OCI-LY7 (cell line): ENCODE measurements around the gene TRIP10. TPM values are rescaled to one million over a fixed set of nuclear protein-coding genes. Genes with fewer than 3 reads are reported as not detected.
A peak's percentile ranks its signal among the peaks of the same experiment; 100 is the strongest.

Source experiments
- BruUV-seq: library from RNA; stranded (reverse); fragments of 400-500 nt; replicated peaks from 2 replicates; lab custom pipeline; 2021; lab: Mats Ljungman, UMichigan
- CTCF ChIA-PET: fragments of 300-600 bp; sonication (Branson Sonifier 250); formaldehyde crosslinking; loops from one replicate; lab custom pipeline; 2022; ENCODE audit warnings: antibody characterized with exemption; ENCODE audit not compliant: unreplicated experiment; lab: Charles Lee
- POLR2A ChIA-PET: fragments of 300-600 bp; sonication (Branson Sonifier 250); formaldehyde crosslinking; loops from one replicate; lab custom pipeline; 2022; ENCODE audit warnings: antibody characterized with exemption; lab: Charles Lee
- DNase-seq: peaks from one replicate; pipeline ENCODE4 v3.0.0-alpha.2; 2015; ENCODE audit warnings: low spot score
- H2AFZ ChIP-seq: fragments of 200-600 bp; sonication (generic), shearing (Covaris generic); 2 replicates; pipeline ENCODE4 v1.6.1; 2014; ENCODE audit warnings: mild to moderate bottlenecking, antibody characterized with exemption, low read length, moderate library complexity
- H3K27ac ChIP-seq: fragments of 200-600 bp; sonication (generic); 2 replicates; pipeline ENCODE4 v1.5.1; 2014; ENCODE audit warnings: mixed run types, low read depth, mild to moderate bottlenecking, moderate library complexity, low read length, inconsistent platforms; ENCODE audit not compliant: poor library complexity, severe bottlenecking
- H3K36me3 ChIP-seq: fragments of 200-600 bp; sonication (generic); 2 replicates; pipeline ENCODE4 v1.6.1; 2014; ENCODE audit warnings: mild to moderate bottlenecking, antibody characterized with exemption, low read length, moderate library complexity, mixed read lengths; ENCODE audit not compliant: insufficient read depth
- H3K4me1 ChIP-seq: fragments of 200-600 bp; sonication (generic); 2 replicates; pipeline ENCODE4 v1.5.1; 2014; ENCODE audit warnings: mild to moderate bottlenecking, low read length; ENCODE audit not compliant: insufficient read depth, poor library complexity, severe bottlenecking
- H3K4me2 ChIP-seq: fragments of 200-600 bp; sonication (generic); 2 replicates; pipeline ENCODE4 v1.6.1; 2014; ENCODE audit warnings: mild to moderate bottlenecking, low read length
- H3K4me3 ChIP-seq: fragments of 200-600 bp; sonication (generic); 2 replicates; pipeline ENCODE4 v1.5.1; 2014; ENCODE audit warnings: mild to moderate bottlenecking, low read depth, low read length; ENCODE audit not compliant: poor library complexity, severe bottlenecking
- H3K79me2 ChIP-seq: fragments of 200-600 bp; sonication (generic); 2 replicates; pipeline ENCODE4 v1.6.1; 2016; ENCODE audit warnings: low read depth, mild to moderate bottlenecking, low read length, moderate library complexity, mixed read lengths; ENCODE audit not compliant: insufficient read depth
- H3K9me2 ChIP-seq: fragments of 200-600 bp; sonication (generic); 2 replicates; pipeline ENCODE4 v1.6.1; 2016; ENCODE audit warnings: mild to moderate bottlenecking, low read length, mixed read lengths; ENCODE audit not compliant: insufficient read depth
- H3K9me3 ChIP-seq: fragments of 200-600 bp; sonication (generic); 2 replicates; pipeline ENCODE4 v1.6.1; 2014; ENCODE audit warnings: mild to moderate bottlenecking, mixed run types, low read length, mixed read lengths
- H4K20me1 ChIP-seq: fragments of 200-600 bp; sonication (generic); 2 replicates; pipeline ENCODE4 v1.6.1; 2014; ENCODE audit warnings: mild to moderate bottlenecking, antibody characterized with exemption, low read length, moderate library complexity, mixed read lengths; ENCODE audit not compliant: insufficient read depth
- EZH2phosphoT487 ChIP-seq: fragments of 200-600 bp; sonication (generic); IDR thresholded peaks from 2 replicates; pipeline ENCODE4 v1.6.1; 2018; ENCODE audit warnings: low read depth, borderline replicate concordance, mild to moderate bottlenecking, mixed run types, antibody characterized with exemption, low read length, moderate library complexity, mixed read lengths
- intact Hi-C: fragments of 100-400 bp; cut with micrococcal nuclease; formaldehyde crosslinking; loops from one replicate; pipeline ENCODE4 v1.10.0; 2022; ENCODE audit not compliant: unreplicated experiment
- total RNA-seq, 2 experiments: library from RNA; depleted of rRNA in 1 of 2; stranded (reverse); fragments of >200 nt in 1 of 2; shearing (Covaris generic) in 1 of 2; gene quantifications; 2 replicates each; pipeline ENCODE4 v1.2.3, GENCODE V29; 2014 to 2022
- TF ChIP-seq, protein P1 (sequence below): fragments of 200-600 bp; sonication (generic); conservative IDR thresholded peaks from 2 replicates; pipeline ENCODE4 v1.5.1; 2014; ENCODE audit warnings: mild to moderate bottlenecking, antibody characterized with exemption, low read length, moderate library complexity, mixed read lengths

Gene TRIP10
- total RNA-seq, 2 experiments from 2014 or later, result 16.1 to 19.9 TPM

DNA sequence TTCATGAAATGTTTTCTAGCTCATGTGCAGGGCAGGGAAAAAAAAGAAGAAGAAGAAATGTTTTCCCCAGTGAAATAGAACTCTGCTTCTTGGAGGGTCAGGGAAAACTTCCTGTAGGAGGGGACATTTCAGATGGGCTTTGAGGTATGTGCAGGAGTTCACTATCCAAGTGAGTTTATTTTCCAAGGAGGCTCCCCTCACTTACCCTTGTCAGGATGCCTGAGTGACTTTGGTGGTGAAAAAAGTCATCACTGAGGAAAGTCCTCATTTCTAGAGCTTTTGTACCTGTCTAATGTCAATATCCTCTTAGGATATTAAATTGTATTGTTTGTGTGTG is 18.4 kb upstream of the TRIP10 start:
- H2AFZ ChIP-seq, result peak overlapping the region; percentile 96
- no TSS peak for BruUV-seq
- DNase-seq, result no peak
- peak overlapping the region; percentile 43 for H3K4me3 ChIP-seq
- intact Hi-C loops, result no loop called here
- no peaks in the 10 kb centered on the region for H3K9me2 ChIP-seq
- TF ChIP-seq, protein P1, sequence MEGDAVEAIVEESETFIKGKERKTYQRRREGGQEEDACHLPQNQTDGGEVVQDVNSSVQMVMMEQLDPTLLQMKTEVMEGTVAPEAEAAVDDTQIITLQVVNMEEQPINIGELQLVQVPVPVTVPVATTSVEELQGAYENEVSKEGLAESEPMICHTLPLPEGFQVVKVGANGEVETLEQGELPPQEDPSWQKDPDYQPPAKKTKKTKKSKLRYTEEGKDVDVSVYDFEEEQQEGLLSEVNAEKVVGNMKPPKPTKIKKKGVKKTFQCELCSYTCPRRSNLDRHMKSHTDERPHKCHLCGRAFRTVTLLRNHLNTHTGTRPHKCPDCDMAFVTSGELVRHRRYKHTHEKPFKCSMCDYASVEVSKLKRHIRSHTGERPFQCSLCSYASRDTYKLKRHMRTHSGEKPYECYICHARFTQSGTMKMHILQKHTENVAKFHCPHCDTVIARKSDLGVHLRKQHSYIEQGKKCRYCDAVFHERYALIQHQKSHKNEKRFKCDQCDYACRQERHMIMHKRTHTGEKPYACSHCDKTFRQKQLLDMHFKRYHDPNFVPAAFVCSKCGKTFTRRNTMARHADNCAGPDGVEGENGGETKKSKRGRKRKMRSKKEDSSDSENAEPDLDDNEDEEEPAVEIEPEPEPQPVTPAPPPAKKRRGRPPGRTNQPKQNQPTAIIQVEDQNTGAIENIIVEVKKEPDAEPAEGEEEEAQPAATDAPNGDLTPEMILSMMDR, result no peak
- TF ChIP-seq EZH2phosphoT487, result no peak
- H4K20me1 ChIP-seq, result no peaks in the 10 kb centered on the region
- H3K79me2 ChIP-seq, result no peaks in the 10 kb centered on the region
- peaks cover 60% of the 10 kb centered on the region for H3K4me1 ChIP-seq
- H3K4me2 ChIP-seq, result peak overlapping the region; percentile 73
- no peaks in the 10 kb centered on the region for H3K36me3 ChIP-seq
- H3K27ac ChIP-seq, result peak overlapping the region; percentile 66
- CTCF ChIA-PET, result no interaction called here
- POLR2A ChIA-PET, result interaction anchor here (1.0 kb wide), 1 partner anchor 99 kb away, joined by 3 read pairs; no protein-coding TSS in a partner anchor
- no peaks in the 10 kb centered on the region for H3K9me3 ChIP-seq

DNA sequence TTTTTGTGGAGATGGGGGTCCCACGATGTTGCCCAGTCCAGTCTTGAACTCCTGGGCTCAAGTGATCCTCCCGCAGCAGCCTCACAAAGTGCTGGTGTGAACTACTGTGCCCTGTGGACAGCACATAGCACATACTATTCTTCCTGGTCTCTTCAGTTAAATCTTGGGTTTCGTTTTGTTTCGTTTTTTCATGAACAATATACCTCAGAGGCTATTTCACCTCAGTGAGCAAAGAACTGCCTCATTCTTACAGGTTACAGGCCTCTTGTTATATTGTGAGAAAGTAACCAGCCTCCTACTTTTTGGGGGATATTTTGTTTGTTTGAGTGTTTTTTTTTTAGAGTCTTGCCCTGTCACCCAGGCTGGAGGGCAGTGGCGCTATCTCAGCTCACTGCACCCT is 17.7 kb upstream of the TRIP10 start:
- no TSS peak for BruUV-seq
- CTCF ChIA-PET, result no interaction called here
- POLR2A ChIA-PET, result interaction anchor here (1.0 to 1.8 kb wide), 2 partner anchors 15 to 98 kb away, joined by 3 to 4 read pairs; no protein-coding TSS in a partner anchor
- H3K4me2 ChIP-seq, result peak overlapping the region; percentile 73
- no peaks in the 10 kb centered on the region for H4K20me1 ChIP-seq
- TF ChIP-seq, protein P1, result no peak
- TF ChIP-seq EZH2phosphoT487, result no peak
- H3K79me2 ChIP-seq, result no peaks in the 10 kb centered on the region
- peak overlapping the region; percentile 96 for H2AFZ ChIP-seq
- H3K9me2 ChIP-seq, result no peaks in the 10 kb centered on the region
- H3K9me3 ChIP-seq, result no peaks in the 10 kb centered on the region
- H3K4me3 ChIP-seq, result peak overlapping the region; percentile 43
- H3K27ac ChIP-seq, result peak overlapping the region; percentile 66
- H3K36me3 ChIP-seq, result no peaks in the 10 kb centered on the region
- peak; percentile 83 for DNase-seq
- peaks cover 60% of the 10 kb centered on the region for H3K4me1 ChIP-seq
- intact Hi-C loops, result no loop called here

DNA sequence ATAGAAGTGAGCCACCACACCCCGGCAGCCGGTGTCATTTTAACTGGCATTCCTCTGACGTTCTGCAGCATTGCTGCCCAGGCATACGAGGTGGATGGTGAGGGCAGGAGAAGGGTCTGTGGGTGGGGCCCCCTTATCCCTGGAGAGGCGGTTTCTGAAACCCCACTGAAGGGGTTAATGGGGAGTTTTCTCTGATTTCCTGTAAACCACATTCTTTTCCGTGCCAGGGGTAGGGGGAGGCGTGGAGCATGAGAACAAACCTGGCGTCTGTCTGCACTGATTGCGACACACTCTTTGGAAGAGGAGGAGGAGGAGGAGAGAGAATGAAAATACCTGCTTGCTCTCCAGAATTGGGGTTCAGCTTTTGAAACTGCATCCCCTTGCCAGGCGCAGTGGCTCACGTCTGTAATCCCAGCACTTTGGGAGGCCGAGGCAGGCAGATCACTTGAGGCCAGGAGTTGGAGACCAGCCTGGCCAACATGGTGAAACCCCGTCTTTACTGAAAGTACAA is 16.3 kb upstream of the TRIP10 start:
- POLR2A ChIA-PET, result interaction anchor here (1.8 kb wide), 1 partner anchor 13 kb away, joined by 4 read pairs; no protein-coding TSS in a partner anchor
- Histone ChIP-seq H3K4me3 (no peak overlapping the region), H3K9me3 (no peaks in the 10 kb centered on the region), H3K36me3 (no peaks in the 10 kb centered on the region), H2AFZ (no peak overlapping the region), H3K9me2 (no peaks in the 10 kb centered on the region), H3K4me1 (peaks cover 66% of the 10 kb centered on the region), H3K4me2 (no peak overlapping the region), H3K27ac (no peak overlapping the region), H3K79me2 (no peaks in the 10 kb centered on the region), H4K20me1 (no peaks in the 10 kb centered on the region)
- intact Hi-C loops, result no loop called here
- CTCF ChIA-PET, result no interaction called here
- TF ChIP-seq, protein P1, result no peak
- TF ChIP-seq EZH2phosphoT487, result no peak
- no TSS peak for BruUV-seq
- no peak for DNase-seq
